ENCODE measurements around the gene IRS2.

Gene IRS2

GRCh38 chr13:109741966-109742365, 44.4 kb downstream of the IRS2 start:
- no peak overlapping the region for H3K27ac ChIP-seq (ENCODE audit: insufficient read depth in 1 of 2, low read depth in 1 of 2, low read length in 2 of 2, poor library complexity in 1 of 2, severe bottlenecking in 2 of 2)
- no peak overlapping the region for H3K4me3 ChIP-seq (ENCODE audit: control insufficient read depth in 1 of 7, extremely low read depth in 1 of 7, insufficient read depth in 4 of 7, low read depth in 2 of 7, low read length in 6 of 7)
- peaks cover 2 to 28% (median 24%) of the 10 kb centered on the region in 4 experiments for H3K4me1 ChIP-seq (ENCODE audit: control extremely low read depth in 1 of 4, control insufficient read depth in 4 of 4, insufficient read depth in 4 of 4, low read length in 3 of 4)
- 72% methylated on average over 2 of the region's 7 CpGs for WGBS (ENCODE audit: insufficient coverage)
- H3K36me3 ChIP-seq (ENCODE audit: control insufficient read depth in 4 of 4, insufficient read depth in 4 of 4, low read length in 3 of 4) = no peaks in the 10 kb centered on the region
- H3K27me3 ChIP-seq (replicated peaks in 2 of 5; ENCODE audit: control insufficient read depth in 4 of 5, insufficient read depth in 5 of 5, low read length in 4 of 5) = no peaks in the 10 kb centered on the region
- no peaks in the 10 kb centered on the region for H3K9me3 ChIP-seq (ENCODE audit: control extremely low read depth in 1 of 5, control insufficient read depth in 4 of 5, insufficient read depth in 2 of 5, low read depth in 1 of 5, low read length in 4 of 5)
- ChIA-PET POLR2A (no interaction called here), CTCF (interaction anchor here (1.6 kb wide), 1 partner anchor 10 kb away, joined by 3 read pairs; no protein-coding TSS in a partner anchor)
- no peak for DNase-seq

DNA sequence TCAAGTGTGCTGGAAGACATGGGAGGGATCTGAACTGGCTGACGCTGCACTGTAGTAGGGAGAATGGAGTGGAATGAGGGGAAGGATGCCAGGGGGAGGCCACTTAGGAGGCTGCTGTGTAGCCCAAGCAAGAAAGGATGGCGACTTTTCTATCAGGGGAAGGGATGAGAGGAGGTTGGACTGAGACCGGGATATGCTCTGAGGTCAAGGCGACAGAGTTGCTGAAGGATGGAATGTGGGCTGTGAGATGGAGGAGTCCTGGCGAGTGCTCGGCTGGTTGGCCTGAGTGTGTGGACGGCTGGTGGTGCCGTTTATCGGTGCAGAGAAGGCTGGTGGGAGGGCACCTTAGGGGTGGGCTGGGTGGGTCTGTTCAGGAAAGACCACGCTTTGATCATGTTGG, 45.7 kb downstream of the IRS2 start:
- POLR2A ChIA-PET = no interaction called here
- CTCF ChIA-PET = no interaction called here
- no peaks in the 10 kb centered on the region for H3K36me3 ChIP-seq (ENCODE audit: control insufficient read depth in 4 of 4, insufficient read depth in 4 of 4, low read length in 3 of 4)
- 100% methylated on average over 7 of the region's 10 CpGs for WGBS (ENCODE audit: insufficient coverage)
- no peaks in the 10 kb centered on the region for H3K27me3 ChIP-seq (replicated peaks in 2 of 5; ENCODE audit: control insufficient read depth in 4 of 5, insufficient read depth in 5 of 5, low read length in 4 of 5)
- H3K4me3 ChIP-seq (ENCODE audit: control insufficient read depth in 1 of 7, extremely low read depth in 1 of 7, insufficient read depth in 4 of 7, low read depth in 2 of 7, low read length in 6 of 7) = no peak overlapping the region
- peaks cover 2 to 31% (median 25%) of the 10 kb centered on the region in 4 experiments for H3K4me1 ChIP-seq (ENCODE audit: control extremely low read depth in 1 of 4, control insufficient read depth in 4 of 4, insufficient read depth in 4 of 4, low read length in 3 of 4)
- DNase-seq = no peak
- no peak overlapping the region for H3K27ac ChIP-seq (ENCODE audit: insufficient read depth in 1 of 2, low read depth in 1 of 2, low read length in 2 of 2, poor library complexity in 1 of 2, severe bottlenecking in 2 of 2)
- no peaks in the 10 kb centered on the region for H3K9me3 ChIP-seq (ENCODE audit: control extremely low read depth in 1 of 5, control insufficient read depth in 4 of 5, insufficient read depth in 2 of 5, low read depth in 1 of 5, low read length in 4 of 5)

DNA sequence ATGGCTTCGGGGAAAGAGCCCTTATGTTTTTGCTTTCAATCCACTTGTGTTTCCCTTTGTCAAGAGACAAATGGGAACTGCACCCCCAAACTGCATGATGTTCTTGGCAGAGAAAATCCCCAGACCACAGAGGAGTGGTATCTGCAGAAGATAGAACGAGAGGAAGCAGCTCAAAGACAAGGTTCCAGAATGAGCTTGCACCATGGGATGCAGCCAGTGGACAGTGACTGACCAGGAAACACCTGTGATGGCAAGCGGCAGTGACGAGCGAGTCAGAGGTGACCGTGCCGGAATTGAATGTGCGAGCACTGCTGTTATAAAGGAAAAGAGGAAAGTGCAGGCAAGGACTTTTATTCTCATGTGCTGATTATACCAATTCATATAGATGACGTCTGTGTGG, 46.3 kb downstream of the IRS2 start:
- CTCF ChIA-PET = no interaction called here
- Histone ChIP-seq H3K9me3 (ENCODE audit: control extremely low read depth in 1 of 5, control insufficient read depth in 4 of 5, insufficient read depth in 2 of 5, low read depth in 1 of 5, low read length in 4 of 5) (no peaks in the 10 kb centered on the region), H3K36me3 (ENCODE audit: control insufficient read depth in 4 of 4, insufficient read depth in 4 of 4, low read length in 3 of 4) (no peaks in the 10 kb centered on the region), H3K27ac (ENCODE audit: insufficient read depth in 1 of 2, low read depth in 1 of 2, low read length in 2 of 2, poor library complexity in 1 of 2, severe bottlenecking in 2 of 2) (no peak overlapping the region), H3K27me3 (replicated peaks in 2 of 5; ENCODE audit: control insufficient read depth in 4 of 5, insufficient read depth in 5 of 5, low read length in 4 of 5) (no peaks in the 10 kb centered on the region), H3K4me3 (ENCODE audit: control insufficient read depth in 1 of 7, extremely low read depth in 1 of 7, insufficient read depth in 4 of 7, low read depth in 2 of 7, low read length in 6 of 7) (no peak overlapping the region), H3K4me1 (ENCODE audit: control extremely low read depth in 1 of 4, control insufficient read depth in 4 of 4, insufficient read depth in 4 of 4, low read length in 3 of 4) (peaks cover 2 to 37% (median 28%) of the 10 kb centered on the region in 4 experiments)
- 21% methylated on average over 6 of the region's 9 CpGs for WGBS (ENCODE audit: insufficient coverage)
- POLR2A ChIA-PET = no interaction called here
- peak in 2 of 3 donors; percentile 79 to 87 for DNase-seq

- no peak overlapping the region for H3K4me3 ChIP-seq (ENCODE audit: control insufficient read depth in 1 of 7, extremely low read depth in 1 of 7, insufficient read depth in 4 of 7, low read depth in 2 of 7, low read length in 6 of 7)
- no peak for DNase-seq
- no peaks in the 10 kb centered on the region for H3K36me3 ChIP-seq (ENCODE audit: control insufficient read depth in 4 of 4, insufficient read depth in 4 of 4, low read length in 3 of 4)
- 86% methylated on average over 12 of the region's 14 CpGs for WGBS (ENCODE audit: insufficient coverage)
- ChIA-PET CTCF (no interaction called here), POLR2A (no interaction called here)
- H3K27me3 ChIP-seq (replicated peaks in 2 of 5; ENCODE audit: control insufficient read depth in 4 of 5, insufficient read depth in 5 of 5, low read length in 4 of 5) = no peaks in the 10 kb centered on the region
- H3K4me1 ChIP-seq (ENCODE audit: control extremely low read depth in 1 of 4, control insufficient read depth in 4 of 4, insufficient read depth in 4 of 4, low read length in 3 of 4) = peaks cover 2 to 29% (median 14%) of the 10 kb centered on the region in 4 experiments
- H3K9me3 ChIP-seq (ENCODE audit: control extremely low read depth in 1 of 5, control insufficient read depth in 4 of 5, insufficient read depth in 2 of 5, low read depth in 1 of 5, low read length in 4 of 5) = no peaks in the 10 kb centered on the region
- H3K27ac ChIP-seq (ENCODE audit: insufficient read depth in 1 of 2, low read depth in 1 of 2, low read length in 2 of 2, poor library complexity in 1 of 2, severe bottlenecking in 2 of 2) = no peak overlapping the region
These were observed 48.1 kb downstream of the IRS2 start for GRCh38 chr13:109738298-109738746.

DNA sequence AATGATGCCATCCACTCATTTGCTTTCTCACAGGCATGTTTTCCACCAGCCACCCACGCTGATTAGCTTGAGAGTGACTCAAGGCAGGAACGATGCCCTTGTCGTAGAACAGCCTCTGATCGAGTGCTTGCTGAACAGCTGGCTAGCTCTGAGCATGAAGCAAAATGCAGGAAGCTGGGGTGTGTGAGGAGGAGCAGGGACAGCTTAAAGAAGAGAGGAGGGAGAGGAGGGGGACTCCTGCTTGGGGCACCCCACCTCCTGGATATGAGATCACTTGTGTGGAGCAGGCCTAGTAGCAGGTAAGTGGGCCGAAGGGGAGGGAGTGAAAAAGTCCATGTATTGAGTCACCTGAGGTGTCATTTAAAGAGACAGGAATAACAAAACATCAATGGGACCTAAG, 48.8 kb downstream of the IRS2 start:
- no peak overlapping the region for H3K4me3 ChIP-seq (ENCODE audit: control insufficient read depth in 1 of 7, extremely low read depth in 1 of 7, insufficient read depth in 4 of 7, low read depth in 2 of 7, low read length in 6 of 7)
- no peak overlapping the region for H3K27ac ChIP-seq (ENCODE audit: insufficient read depth in 1 of 2, low read depth in 1 of 2, low read length in 2 of 2, poor library complexity in 1 of 2, severe bottlenecking in 2 of 2)
- H3K9me3 ChIP-seq (ENCODE audit: control extremely low read depth in 1 of 5, control insufficient read depth in 4 of 5, insufficient read depth in 2 of 5, low read depth in 1 of 5, low read length in 4 of 5) = no peaks in the 10 kb centered on the region
- H3K4me1 ChIP-seq (ENCODE audit: control extremely low read depth in 1 of 4, control insufficient read depth in 4 of 4, insufficient read depth in 4 of 4, low read length in 3 of 4) = peaks cover 2 to 25% (median 11%) of the 10 kb centered on the region in 4 experiments
- ChIA-PET POLR2A (no interaction called here), CTCF (interaction anchor here (1.1 to 1.9 kb wide), 3 partner anchors 10 to 37 kb away, joined by 3 to 8 read pairs (median 3); no protein-coding TSS in a partner anchor)
- H3K27me3 ChIP-seq (replicated peaks in 2 of 5; ENCODE audit: control insufficient read depth in 4 of 5, insufficient read depth in 5 of 5, low read length in 4 of 5) = no peaks in the 10 kb centered on the region
- WGBS (ENCODE audit: insufficient coverage) = 92% methylated on average over 5 of the region's 5 CpGs
- DNase-seq = no peak
- no peaks in the 10 kb centered on the region for H3K36me3 ChIP-seq (ENCODE audit: control insufficient read depth in 4 of 4, insufficient read depth in 4 of 4, low read length in 3 of 4)

GRCh38 chr13:109737046-109737573, 49.3 kb downstream of the IRS2 start:
- Histone ChIP-seq H3K27me3 (replicated peaks in 2 of 5; ENCODE audit: control insufficient read depth in 4 of 5, insufficient read depth in 5 of 5, low read length in 4 of 5) (no peaks in the 10 kb centered on the region), H3K27ac (ENCODE audit: insufficient read depth in 1 of 2, low read depth in 1 of 2, low read length in 2 of 2, poor library complexity in 1 of 2, severe bottlenecking in 2 of 2) (no peak overlapping the region), H3K4me3 (ENCODE audit: control insufficient read depth in 1 of 7, extremely low read depth in 1 of 7, insufficient read depth in 4 of 7, low read depth in 2 of 7, low read length in 6 of 7) (no peak overlapping the region), H3K4me1 (ENCODE audit: control extremely low read depth in 1 of 4, control insufficient read depth in 4 of 4, insufficient read depth in 4 of 4, low read length in 3 of 4) (peaks cover 2 to 25% (median 11%) of the 10 kb centered on the region in 4 experiments), H3K9me3 (ENCODE audit: control extremely low read depth in 1 of 5, control insufficient read depth in 4 of 5, insufficient read depth in 2 of 5, low read depth in 1 of 5, low read length in 4 of 5) (no peaks in the 10 kb centered on the region), H3K36me3 (ENCODE audit: control insufficient read depth in 4 of 4, insufficient read depth in 4 of 4, low read length in 3 of 4) (no peaks in the 10 kb centered on the region)
- ChIA-PET POLR2A (no interaction called here), CTCF (interaction anchor here (1.1 to 1.9 kb wide), 3 partner anchors 10 to 37 kb away, joined by 3 to 8 read pairs (median 3); no protein-coding TSS in a partner anchor)
- 88% methylated on average over 13 of the region's 13 CpGs for WGBS (ENCODE audit: insufficient coverage)
- DNase-seq = no peak

DNA sequence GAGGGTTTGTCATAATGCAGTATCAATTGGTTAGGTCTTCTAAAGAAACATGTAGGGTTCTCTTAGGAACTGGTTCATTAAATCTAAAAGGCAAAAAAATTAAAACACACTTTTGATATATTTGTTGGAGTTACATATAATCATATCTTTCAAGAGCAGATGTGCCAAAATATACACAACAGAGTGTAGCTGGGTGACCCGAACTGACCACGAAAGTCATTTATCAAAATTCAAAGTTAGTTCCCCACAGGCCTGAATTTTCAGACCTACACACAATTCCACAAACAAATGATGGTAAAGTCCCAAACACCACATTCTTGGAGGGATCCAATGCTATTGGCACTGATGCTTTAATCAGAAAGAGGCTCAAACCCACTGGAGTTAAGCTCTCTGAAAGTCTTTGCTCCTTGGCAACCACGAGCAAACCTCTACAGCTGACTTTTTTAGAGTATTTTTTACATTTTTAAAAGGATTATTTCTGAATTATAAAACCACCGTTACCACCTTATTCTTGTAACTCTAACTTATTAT, 50.9 kb downstream of the IRS2 start:
- peak in 2 of 3 donors; percentile 81 to 88 for DNase-seq
- ChIA-PET POLR2A (interaction anchor here (0.9 kb wide), 1 partner anchor 8 kb away, joined by 3 read pairs; no protein-coding TSS in a partner anchor), CTCF (interaction anchor here (2.1 kb wide), 1 partner anchor 10 kb away, joined by 6 read pairs; no protein-coding TSS in a partner anchor)
- Histone ChIP-seq H3K27me3 (replicated peaks in 2 of 5; ENCODE audit: control insufficient read depth in 4 of 5, insufficient read depth in 5 of 5, low read length in 4 of 5) (no peaks in the 10 kb centered on the region), H3K9me3 (ENCODE audit: control extremely low read depth in 1 of 5, control insufficient read depth in 4 of 5, insufficient read depth in 2 of 5, low read depth in 1 of 5, low read length in 4 of 5) (no peaks in the 10 kb centered on the region), H3K27ac (ENCODE audit: insufficient read depth in 1 of 2, low read depth in 1 of 2, low read length in 2 of 2, poor library complexity in 1 of 2, severe bottlenecking in 2 of 2) (no peak overlapping the region), H3K4me3 (ENCODE audit: control insufficient read depth in 1 of 7, extremely low read depth in 1 of 7, insufficient read depth in 4 of 7, low read depth in 2 of 7, low read length in 6 of 7) (no peak overlapping the region), H3K36me3 (ENCODE audit: control insufficient read depth in 4 of 4, insufficient read depth in 4 of 4, low read length in 3 of 4) (no peaks in the 10 kb centered on the region), H3K4me1 (ENCODE audit: control extremely low read depth in 1 of 4, control insufficient read depth in 4 of 4, insufficient read depth in 4 of 4, low read length in 3 of 4) (peaks cover 2 to 26% (median 15%) of the 10 kb centered on the region in 4 experiments)
- WGBS (ENCODE audit: insufficient coverage) = no CpG with 5 or more reads among the region's 4 CpGs

Measured in common myeloid progenitor, CD34-positive (primary cell).